Measurements from ENCODE around the gene OPTC.
"Not testable (repeated sequence)": the region's sequence is repeated elsewhere in the genome, so short reads cannot be mapped to it uniquely, and the experiment has no call there.

The OPTC gene

DNA sequence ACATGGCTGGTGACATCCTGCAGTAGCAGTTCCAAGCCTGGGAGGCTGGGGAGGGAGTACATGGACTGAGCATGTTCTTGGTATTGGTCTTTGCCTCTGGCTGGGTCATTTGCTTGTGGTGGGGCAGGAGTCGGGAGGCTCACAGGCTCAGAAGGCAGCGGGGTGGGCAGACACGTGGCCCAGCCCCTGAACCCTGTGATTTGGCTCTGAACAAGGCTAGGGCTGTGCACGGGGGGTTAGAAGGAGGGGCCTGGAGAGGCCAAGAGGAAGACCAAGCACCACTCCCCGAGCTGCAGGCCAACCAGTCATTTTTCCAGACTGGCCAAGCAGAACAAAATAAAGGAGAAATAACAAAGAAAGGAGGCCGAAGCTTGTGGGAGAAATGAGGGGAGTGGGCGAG, 28.0 kb upstream of the OPTC start:
- DNase-seq (ENCODE audit: low read depth), result no peak
- TF ChIP-seq MYC (IDR thresholded peaks at IDR 0.05; ENCODE audit: low read depth, low read length) (no peak), POLR2A (IDR thresholded peaks at IDR 0.05; ENCODE audit: extremely low read depth, insufficient read length) (no peak)
- TF ChIP-seq, protein P1, sequence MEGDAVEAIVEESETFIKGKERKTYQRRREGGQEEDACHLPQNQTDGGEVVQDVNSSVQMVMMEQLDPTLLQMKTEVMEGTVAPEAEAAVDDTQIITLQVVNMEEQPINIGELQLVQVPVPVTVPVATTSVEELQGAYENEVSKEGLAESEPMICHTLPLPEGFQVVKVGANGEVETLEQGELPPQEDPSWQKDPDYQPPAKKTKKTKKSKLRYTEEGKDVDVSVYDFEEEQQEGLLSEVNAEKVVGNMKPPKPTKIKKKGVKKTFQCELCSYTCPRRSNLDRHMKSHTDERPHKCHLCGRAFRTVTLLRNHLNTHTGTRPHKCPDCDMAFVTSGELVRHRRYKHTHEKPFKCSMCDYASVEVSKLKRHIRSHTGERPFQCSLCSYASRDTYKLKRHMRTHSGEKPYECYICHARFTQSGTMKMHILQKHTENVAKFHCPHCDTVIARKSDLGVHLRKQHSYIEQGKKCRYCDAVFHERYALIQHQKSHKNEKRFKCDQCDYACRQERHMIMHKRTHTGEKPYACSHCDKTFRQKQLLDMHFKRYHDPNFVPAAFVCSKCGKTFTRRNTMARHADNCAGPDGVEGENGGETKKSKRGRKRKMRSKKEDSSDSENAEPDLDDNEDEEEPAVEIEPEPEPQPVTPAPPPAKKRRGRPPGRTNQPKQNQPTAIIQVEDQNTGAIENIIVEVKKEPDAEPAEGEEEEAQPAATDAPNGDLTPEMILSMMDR (IDR thresholded peaks at IDR 0.05; ENCODE audit: low read depth, low read length), result no peak
- TF ChIP-seq, protein P2, sequence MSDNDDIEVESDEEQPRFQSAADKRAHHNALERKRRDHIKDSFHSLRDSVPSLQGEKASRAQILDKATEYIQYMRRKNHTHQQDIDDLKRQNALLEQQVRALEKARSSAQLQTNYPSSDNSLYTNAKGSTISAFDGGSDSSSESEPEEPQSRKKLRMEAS (IDR thresholded peaks at IDR 0.05; ENCODE audit: low read depth, low read length), result no peak
- no peak overlapping the region for H3K4me3 ChIP-seq (ENCODE audit: low read depth, low read length)

DNA sequence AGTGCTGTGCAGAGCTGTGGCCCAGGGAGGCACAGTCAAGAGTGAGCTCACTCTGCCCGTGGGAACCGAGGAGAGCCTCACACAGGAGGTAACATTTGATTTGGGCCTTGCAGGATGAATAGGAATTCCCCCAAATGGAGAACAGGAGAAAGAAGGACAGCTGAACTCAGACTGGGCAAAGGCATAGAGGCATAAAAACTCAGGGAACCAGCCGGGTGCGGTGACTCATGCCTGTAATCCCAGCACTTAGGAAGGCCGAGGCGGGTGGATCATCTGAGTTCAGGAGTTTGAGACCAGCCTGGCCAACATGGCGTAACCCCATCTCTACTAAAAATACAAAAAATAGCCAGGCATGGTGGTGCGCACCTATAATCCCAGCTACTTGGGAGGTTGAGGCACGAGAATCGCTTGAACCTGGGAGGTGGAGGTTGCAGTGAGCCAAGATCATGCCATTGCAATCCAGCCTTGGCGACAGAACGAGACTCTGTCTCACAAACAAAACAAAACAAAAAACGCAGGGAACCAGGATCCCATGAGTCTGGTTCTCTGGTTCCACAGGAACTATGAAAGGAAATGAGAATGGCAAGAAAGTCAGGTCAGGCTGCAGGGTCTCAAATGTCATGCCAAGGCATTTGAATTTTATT, 26.9 kb upstream of the OPTC start:
- DNase-seq (ENCODE audit: low read depth); H3K4me3 ChIP-seq (ENCODE audit: low read depth, low read length): not testable (repeated sequence)

DNA sequence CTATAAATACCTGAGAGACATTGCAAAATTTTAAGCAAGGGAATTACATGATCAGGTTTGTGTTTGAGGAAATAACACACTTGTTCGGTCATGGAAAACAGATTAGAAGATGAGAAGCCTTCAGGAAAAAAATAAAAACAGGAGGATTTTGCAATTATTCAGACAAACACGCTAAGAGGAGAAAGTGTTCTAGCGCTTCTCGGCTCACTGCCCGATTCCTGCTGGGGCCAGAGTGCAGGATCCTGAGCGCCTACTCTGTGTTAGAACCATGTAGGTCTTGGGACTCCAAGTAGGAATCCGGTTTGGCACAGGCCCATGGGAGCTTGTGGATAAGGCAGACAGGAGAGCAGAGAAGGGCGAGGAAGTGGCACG, 26.4 kb upstream of the OPTC start:
- no peak for DNase-seq (ENCODE audit: low read depth)
- TF ChIP-seq POLR2A (IDR thresholded peaks at IDR 0.05; ENCODE audit: extremely low read depth, insufficient read length) (no peak), MYC (IDR thresholded peaks at IDR 0.05; ENCODE audit: low read depth, low read length) (no peak)
- TF ChIP-seq, protein P1 (IDR thresholded peaks at IDR 0.05; ENCODE audit: low read depth, low read length), result no peak
- TF ChIP-seq, protein P2 (IDR thresholded peaks at IDR 0.05; ENCODE audit: low read depth, low read length), result no peak
- no peak overlapping the region for H3K4me3 ChIP-seq (ENCODE audit: low read depth, low read length)

DNA sequence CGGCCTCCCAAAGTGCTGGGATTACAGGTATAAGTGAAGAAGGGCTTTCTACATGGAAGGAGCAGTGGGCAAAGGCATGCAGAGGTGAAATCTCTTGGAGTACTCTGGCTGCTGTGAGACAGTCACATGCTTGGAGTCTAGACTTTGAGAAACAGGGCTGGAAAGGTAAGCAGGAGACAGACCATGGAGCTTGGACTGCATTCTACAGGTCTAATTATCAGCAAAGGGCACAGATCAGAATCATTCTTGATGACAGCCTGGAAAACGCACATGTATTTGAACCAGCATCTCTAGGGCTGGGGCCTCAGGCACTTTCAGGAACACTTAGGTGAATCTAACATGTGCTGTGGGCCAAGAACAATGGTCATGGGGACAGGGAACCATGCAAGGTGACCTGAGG, 25.6 kb upstream of the OPTC start:
- TF ChIP-seq, protein P1 (IDR thresholded peaks at IDR 0.05; ENCODE audit: low read depth, low read length), result no peak
- no peak for TF ChIP-seq MYC (IDR thresholded peaks at IDR 0.05; ENCODE audit: low read depth, low read length)
- TF ChIP-seq, protein P2 (IDR thresholded peaks at IDR 0.05; ENCODE audit: low read depth, low read length), result no peak
- no peak for TF ChIP-seq POLR2A (IDR thresholded peaks at IDR 0.05; ENCODE audit: extremely low read depth, insufficient read length)
- no peak for DNase-seq (ENCODE audit: low read depth)
- H3K4me3 ChIP-seq (ENCODE audit: low read depth, low read length), result no peak overlapping the region

DNA sequence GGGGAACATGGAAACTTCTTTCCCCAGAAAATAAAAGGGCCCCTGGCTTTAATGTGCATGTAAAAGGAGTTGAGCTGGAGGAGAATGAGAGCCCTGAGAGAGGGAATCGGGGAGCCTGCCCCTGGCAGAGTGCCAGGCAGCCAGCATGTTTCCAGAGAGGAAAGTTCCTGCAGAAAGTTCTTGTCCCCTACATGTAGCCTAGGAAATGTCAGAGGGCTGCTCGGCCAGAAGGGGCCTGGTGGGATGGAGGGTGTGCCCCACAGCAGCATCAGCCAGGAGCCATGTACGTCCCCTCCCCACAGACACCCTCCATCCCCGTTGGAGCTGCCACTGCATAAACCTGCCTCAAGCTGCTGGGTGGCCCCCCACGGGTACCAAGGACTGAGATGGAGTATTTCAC, 23.7 kb upstream of the OPTC start:
- no peak for TF ChIP-seq POLR2A (IDR thresholded peaks at IDR 0.05; ENCODE audit: extremely low read depth, insufficient read length)
- TF ChIP-seq, protein P1 (IDR thresholded peaks at IDR 0.05; ENCODE audit: low read depth, low read length), result no peak
- no peak overlapping the region for H3K4me3 ChIP-seq (ENCODE audit: low read depth, low read length)
- no peak for DNase-seq (ENCODE audit: low read depth)

DNA sequence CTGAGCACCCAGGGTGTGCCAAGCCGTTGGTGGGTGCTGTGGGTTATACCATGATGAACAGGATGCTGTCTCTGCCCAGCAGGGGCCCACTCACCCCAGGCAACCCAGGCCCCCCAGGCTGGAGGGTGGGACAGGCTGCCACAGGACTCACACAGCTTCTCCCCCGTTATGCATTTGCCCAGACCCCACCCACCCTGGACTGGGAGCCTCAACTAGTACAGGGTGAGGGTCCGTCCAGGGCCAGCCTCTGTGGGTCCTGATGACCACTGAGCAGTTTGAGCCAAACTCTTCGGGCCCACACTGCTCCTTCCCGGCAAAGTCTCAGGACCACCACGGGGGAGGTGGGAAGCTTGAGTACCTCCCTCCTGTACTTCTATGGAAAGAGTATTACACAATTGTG, 22.1 kb upstream of the OPTC start:
- H3K4me3 ChIP-seq (ENCODE audit: low read depth, low read length), result no peak overlapping the region
- TF ChIP-seq POLR2A (IDR thresholded peaks at IDR 0.05; ENCODE audit: extremely low read depth, insufficient read length), result no peak
- no peak for DNase-seq (ENCODE audit: low read depth)

DNA sequence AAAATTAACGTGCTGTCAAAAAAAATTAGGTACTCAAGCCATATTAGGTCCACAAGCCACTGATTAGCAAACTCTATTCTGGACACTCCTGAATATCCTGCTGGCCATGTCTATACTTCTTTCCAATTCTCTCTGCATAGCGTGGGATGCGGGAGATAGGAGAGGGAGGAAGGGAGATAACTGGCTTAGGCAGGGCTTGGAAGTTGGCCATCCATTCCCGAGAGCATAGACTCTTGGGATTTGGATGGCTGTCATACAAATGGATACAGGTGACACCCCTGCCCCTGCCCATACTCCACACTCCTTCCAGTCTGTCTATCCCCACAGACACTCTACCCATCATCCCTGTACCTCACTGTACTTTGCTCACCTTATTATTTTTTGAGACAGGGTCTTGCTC, 20.7 kb upstream of the OPTC start:
- TF ChIP-seq MYC (IDR thresholded peaks at IDR 0.05; ENCODE audit: low read depth, low read length), result no peak
- no peak for TF ChIP-seq POLR2A (IDR thresholded peaks at IDR 0.05; ENCODE audit: extremely low read depth, insufficient read length)
- TF ChIP-seq, protein P1 (IDR thresholded peaks at IDR 0.05; ENCODE audit: low read depth, low read length), result no peak
- TF ChIP-seq, protein P2 (IDR thresholded peaks at IDR 0.05; ENCODE audit: low read depth, low read length), result no peak
- no peak overlapping the region for H3K4me3 ChIP-seq (ENCODE audit: low read depth, low read length)
- no peak for DNase-seq (ENCODE audit: low read depth)

All from NB4 (cell line).